HG02970 (cell line): ENCODE results near the gene OCRL.

Experiments used
- ATAC-seq: cut with Tn5 transposase; IDR thresholded peaks from one replicate; pipeline ENCODE4 v1.9.1; 2021; ENCODE audit warnings: mild to moderate bottlenecking, moderate library complexity, moderate number of reproducible peaks; ENCODE audit not compliant: unreplicated experiment, low FRiP score

The OCRL gene

GRCh38 chrX:129540068-129540653 is at the start of gene OCRL:
TSS of gene OCRL (plus strand) at chrX:129540259. CDS start at chrX:129540440, 181 bp downstream.
- ATAC-seq = peak; percentile 74

GRCh38 chrX:129490330-129490729 is 49.7 kb upstream of the OCRL start:
- no peak for ATAC-seq

- no peak for ATAC-seq
Measured at GRCh38 chrX:129493643-129494042, 46.4 kb upstream of the OCRL start.

GRCh38 chrX:129494887-129495286 is 45.2 kb upstream of the OCRL start:
- no peak for ATAC-seq

GRCh38 chrX:129495900-129496299 is 44.2 kb upstream of the OCRL start:
- no peak for ATAC-seq

GRCh38 chrX:129496625-129497024 is 43.4 kb upstream of the OCRL start:
- no peak for ATAC-seq

- no peak for ATAC-seq
Measured at GRCh38 chrX:129497146-129497843, 42.8 kb upstream of the OCRL start.

GRCh38 chrX:129510331-129510730 is 29.7 kb upstream of the OCRL start:
- no peak for ATAC-seq

- ATAC-seq = no peak
Measured at GRCh38 chrX:129511689-129512088, 28.4 kb upstream of the OCRL start.

GRCh38 chrX:129512409-129512808 is 27.6 kb upstream of the OCRL start:
- ATAC-seq = no peak

GRCh38 chrX:129516402-129516801 is 23.7 kb upstream of the OCRL start:
- no peak for ATAC-seq

- ATAC-seq = no peak
Measured at GRCh38 chrX:129520151-129520550, 19.9 kb upstream of the OCRL start.

- no peak for ATAC-seq
Measured at GRCh38 chrX:129522184-129523078, 17.6 kb upstream of the OCRL start.

GRCh38 chrX:129523079-129523911 is 16.8 kb upstream of the OCRL start, which contains the start of gene SMARCA1:
TSS of gene SMARCA1 (minus strand) at chrX:129523490. CDS start at chrX:129523370, 120 bp downstream.
- no peak for ATAC-seq

GRCh38 chrX:129524250-129524850 is 15.7 kb upstream of the OCRL start:
- ATAC-seq = no peak

- no peak for ATAC-seq
Measured at GRCh38 chrX:129525162-129525561, 14.9 kb upstream of the OCRL start.

GRCh38 chrX:129525896-129526295 is 14.2 kb upstream of the OCRL start:
- ATAC-seq = no peak

- no peak for ATAC-seq
Measured at GRCh38 chrX:129529685-129530281, 10.3 kb upstream of the OCRL start.

GRCh38 chrX:129530410-129530809 is 9.6 kb upstream of the OCRL start:
- ATAC-seq = no peak

- ATAC-seq = no peak
Measured at GRCh38 chrX:129531132-129531531, 8.9 kb upstream of the OCRL start.
